ENCODE measurements around the gene TMEM243. TPM values are rescaled to one million over a fixed set of nuclear protein-coding genes. Genes with fewer than 3 reads are reported as not detected.

Gene TMEM243
- total and polyA plus RNA-seq, 10 of the 15 experiments (the other 5 are each of a cell fraction or from before 2014, with no cell fraction given) = 47.8 to 170 (median 77.9) TPM

GRCh38 chr7:87217983-87218653 is 1.4 kb downstream of the TMEM243 start:
- BruUV-seq (replicated peaks) = TSS peak; percentile 42
- WGBS (ENCODE audit: insufficient coverage, insufficient replicate concordance, low lambda C conversion rate, missing lambda C conversion rate) = under 1% methylated on average over 9 of the region's 9 CpGs
- SMC1A ChIA-PET (ENCODE audit: uncharacterized antibody, unreplicated experiment) = interaction anchor here (0.7 to 8.6 kb wide), 16 partner anchors 10 to 382 kb away, joined by 3 to 112 read pairs (median 4); partner anchors contain the start of genes ABCB1, CROT and DMTF1
- peak overlapping the region; percentile 86 for H3K9ac ChIP-seq (ENCODE audit: control insufficient read depth, insufficient read depth, low read length)
- peak overlapping the region; percentile 95 for H3K4me3 ChIP-seq
- H3K27ac ChIP-seq (ENCODE audit: control insufficient read depth, insufficient read depth) = peak overlapping the region; percentile 98
- RAD21 ChIA-PET (ENCODE audit: unreplicated experiment) = interaction anchor here (0.7 to 11.7 kb wide), 10 partner anchors 10 to 252 kb away, joined by 3 to 153 read pairs (median 4); partner anchors contain the start of gene DMTF1
- H3K79me2 ChIP-seq (ENCODE audit: control insufficient read depth, insufficient read depth, low read length) = peaks cover 72% of the 10 kb centered on the region
- peak overlapping the region; percentile 96 for H3K4me2 ChIP-seq (ENCODE audit: control insufficient read depth, insufficient read depth)
- FAIRE-seq (no peak), DNase-seq (ENCODE audit: low read depth, low spot score) (no peak), ATAC-seq (no peak)
- H2AFZ ChIP-seq (ENCODE audit: control insufficient read depth, low read depth, low read length) = no peak overlapping the region
- TF ChIP-seq MXI1 (IDR thresholded peaks at IDR 0.05; ENCODE audit: low read depth, low read length) = peak; percentile 63; the same call in 1 of the 2 replicates
- 0 out of 3 replicates have a peak, but pooled peaks have one; percentile 14 for TF ChIP-seq POU2F2 (IDR thresholded peaks at IDR 0.05; ENCODE audit: borderline replicate concordance, low read depth, low read length)
- no peak for TF ChIP-seq SP1 (IDR thresholded peaks at IDR 0.05; ENCODE audit: low read depth, low read length)
- TF ChIP-seq POLR2AphosphoS5 (IDR thresholded peaks at IDR 0.05; ENCODE audit: low read length) = peak; percentile 32; the same call in 1 of the 2 replicates
- TF ChIP-seq WRNIP1 (IDR thresholded peaks at IDR 0.05; ENCODE audit: borderline replicate concordance, low read depth, low read length) = 0 out of 2 replicates have a peak, but pooled peaks have one; percentile 25
- peak in 1 of 2 experiments; percentile 25; a peak in 1 of 4 replicates for TF ChIP-seq BHLHE40 (IDR thresholded peaks at IDR 0.05; ENCODE audit: borderline replicate concordance in 1 of 2, low read depth in 2 of 2, low read length in 1 of 2)
- TF ChIP-seq SPI1 (IDR thresholded peaks at IDR 0.05; ENCODE audit: borderline replicate concordance, insufficient read depth, low read depth, low read length) = peak; percentile 63; the same call in 1 of the 2 replicates
- 0 out of 2 replicates have a peak, but pooled peaks have one; percentile 26 for TF ChIP-seq NR2F1 (conservative IDR thresholded peaks at IDR 0.05)
- no peak for TF ChIP-seq KDM1A (IDR thresholded peaks at IDR 0.05; ENCODE audit: borderline replicate concordance)
- H3K27me3 ChIP-seq (replicated peaks in 1 of 2; ENCODE audit: control insufficient read depth in 2 of 2, insufficient read depth in 2 of 2, low read length in 1 of 2) = no peaks in the 10 kb centered on the region
- intact Hi-C loops (cut with micrococcal nuclease; ENCODE audit: unreplicated experiment) = loop anchor here (2.0 to 5.0 kb wide), 4 partner anchors 124 to 999 kb away; partner anchors contain the start of genes DBF4 and SLC25A40
- H3K36me3 ChIP-seq (ENCODE audit: control insufficient read depth in 2 of 2, insufficient read depth in 2 of 2, low read length in 1 of 2) = 0 out of 4 replicates have a peak, but pooled peaks cover 0 to 2% of the 10 kb centered on the region in 2 experiments
- CTCF ChIA-PET = interaction anchor here (0.7 to 2.1 kb wide), 7 partner anchors 20 to 383 kb away, joined by 3 to 13 read pairs (median 3); partner anchors contain the start of gene ABCB1
- POLR2A ChIA-PET = interaction anchor here (1.3 to 12.1 kb wide), 3 partner anchors 21 to 63 kb away, joined by 3 to 215 read pairs (median 11); partner anchors contain the start of gene DMTF1
- no peaks in the 10 kb centered on the region for H4K20me1 ChIP-seq (ENCODE audit: control insufficient read depth, insufficient read depth)
- no peaks in the 10 kb centered on the region for H3K9me3 ChIP-seq (replicated peaks; ENCODE audit: control insufficient read depth, insufficient read depth, low read length)
- H3K4me1 ChIP-seq (ENCODE audit: control insufficient read depth, insufficient read depth, low read length) = peaks cover 21% of the 10 kb centered on the region
- in situ Hi-C loops (cut with MboI) = no loop called here

All from GM12878 (cell line).